Choroid plexus epithelial cell (primary cell): Measurements from ENCODE around the gene CHCHD6.

Experiments used
- DNase-seq: peaks from one replicate; pipeline ENCODE4 v3.0.0-alpha.2; 2010; ENCODE audit warnings: low read depth
- H3K4me3 ChIP-seq: 2 replicates; pipeline ENCODE4 v1.5.1; 2011; ENCODE audit warnings: low read depth, mild to moderate bottlenecking, control low read depth, low read length, moderate library complexity
- CTCF ChIP-seq: conservative IDR thresholded peaks from 2 replicates; pipeline ENCODE4 v1.5.1; 2011; ENCODE audit warnings: low read depth, mild to moderate bottlenecking, control low read depth, inconsistent platforms, low read length, moderate library complexity

The CHCHD6 gene

GRCh38 chr3:126836220-126836860 lies 132.3 kb downstream of the CHCHD6 start:
- TF ChIP-seq CTCF = no peak
- DNase-seq = no peak
- no peak overlapping the region for H3K4me3 ChIP-seq

GRCh38 chr3:126837773-126838172 lies 133.7 kb downstream of the CHCHD6 start:
- no peak overlapping the region for H3K4me3 ChIP-seq
- no peak for TF ChIP-seq CTCF
- DNase-seq = no peak

GRCh38 chr3:126845920-126846715 lies 142.1 kb downstream of the CHCHD6 start:
- TF ChIP-seq CTCF = no peak
- H3K4me3 ChIP-seq = no peak overlapping the region
- peak; percentile 28 for DNase-seq

- no peak for TF ChIP-seq CTCF
- DNase-seq = no peak
- H3K4me3 ChIP-seq = no peak overlapping the region
Observed at GRCh38 chr3:126847061-126847460, 143.0 kb downstream of the CHCHD6 start.

- TF ChIP-seq CTCF = no peak
- DNase-seq = no peak
Observed at GRCh38 chr3:126848991-126849390, 145.0 kb downstream of the CHCHD6 start.

GRCh38 chr3:126849768-126850167 lies 145.7 kb downstream of the CHCHD6 start:
- no peak for TF ChIP-seq CTCF
- no peak overlapping the region for H3K4me3 ChIP-seq
- no peak for DNase-seq

More at GRCh38 chr3:126848991-126849390, 145.0 kb downstream of the CHCHD6 start:
- H3K4me3 ChIP-seq = no peak overlapping the region
